HCT116 (cell line): ENCODE results near the gene NFIL3.
"Not testable (repeated sequence)": the region's sequence is repeated elsewhere in the genome, so short reads cannot be mapped to it uniquely, and the experiment has no call there.

Source experiments
- ATF3 ChIP-seq: IDR thresholded peaks from 2 replicates; pipeline ENCODE4 v1.6.1; 2012
- CTCF ChIP-seq, 3 experiments: fragments of 200-600 bp in 1 of 3; sonication (generic) in 1 of 3; IDR thresholded peaks in 2 of 3; conservative IDR thresholded peaks in 1 of 3; 2 replicates each; pipeline ENCODE4 v1.5.1; 2012 to 2017; ENCODE audit warnings: low read depth in 2 of 3, low read length in 2 of 3, antibody characterized with exemption in 1 of 3, borderline replicate concordance in 1 of 3, control low read depth in 1 of 3, mild to moderate bottlenecking in 1 of 3, mixed read lengths in 1 of 3, mixed run types in 1 of 3, moderate library complexity in 1 of 3; ENCODE audit not compliant: insufficient read depth in 1 of 3
- EZH2 ChIP-seq: fragments of 200-600 bp; sonication (generic); IDR thresholded peaks from 2 replicates; pipeline ENCODE4 v1.6.1; 2017; ENCODE audit warnings: antibody characterized with exemption, mixed run types
- EZH2phosphoT487 ChIP-seq: fragments of 200-600 bp; IDR thresholded peaks from 2 replicates; pipeline ENCODE4 v1.6.1; 2018; ENCODE audit warnings: antibody characterized with exemption, borderline replicate concordance
- FOSL1 ChIP-seq: IDR thresholded peaks from 2 replicates; pipeline ENCODE4 v1.6.1; 2012; ENCODE audit warnings: low read depth
- POLR2A ChIP-seq: IDR thresholded peaks from 2 replicates; pipeline ENCODE4 v1.7.0; 2011; ENCODE audit warnings: borderline replicate concordance; ENCODE audit not compliant: insufficient read depth, insufficient read length; ENCODE audit errors: extremely low read depth
- POLR2AphosphoS5 ChIP-seq: IDR thresholded peaks from 2 replicates; pipeline ENCODE4 v1.6.1; 2011; ENCODE audit warnings: mild to moderate bottlenecking, low read depth, low read length, moderate library complexity
- SP1 ChIP-seq: IDR thresholded peaks from 2 replicates; pipeline ENCODE4 v1.6.1; 2012; ENCODE audit warnings: low read depth
- YY1 ChIP-seq: IDR thresholded peaks from 2 replicates; pipeline ENCODE4 v1.6.1; 2011; ENCODE audit warnings: low read length, low read depth, moderate library complexity, mild to moderate bottlenecking; ENCODE audit not compliant: insufficient replicate concordance; ENCODE audit errors: extremely low read depth
- ZBTB33 ChIP-seq: IDR thresholded peaks from 2 replicates; pipeline ENCODE4 v1.6.1; 2011; ENCODE audit warnings: mild to moderate bottlenecking, low read length, moderate library complexity; ENCODE audit not compliant: insufficient replicate concordance; ENCODE audit errors: extremely low read depth

- not testable (repeated sequence) for TF ChIP-seq EZH2; CTCF (IDR thresholded peaks at IDR 0.05 in 2 of 3, conservative IDR thresholded peaks at IDR 0.05 in 1 of 3; ENCODE audit: borderline replicate concordance in 1 of 3, insufficient read depth in 1 of 3, low read depth in 2 of 3, low read length in 2 of 3); EZH2phosphoT487; POLR2AphosphoS5; ZBTB33; POLR2A; ATF3; SP1; FOSL1; YY1
These were observed 47.9 kb upstream of the NFIL3 start for GRCh38 chr9:91471524-91471923.
